ENCODE results near the gene ERBB3. TPM values are rescaled to one million over a fixed set of nuclear protein-coding genes. Genes with fewer than 3 reads are reported as not detected.
A peak's percentile ranks its signal among the peaks of the same experiment; 100 is the strongest.

Gene ERBB3
- total RNA-seq, 1 donor from 2014 or later = 3.8 TPM

- Histone ChIP-seq H2AFZ (ENCODE audit: low read depth, low read length) (no peak overlapping the region), H3K27me3 (ENCODE audit: insufficient read depth, low read length) (no peaks in the 10 kb centered on the region), H3K9me3 (ENCODE audit: insufficient read depth, low read depth, low read length) (no peaks in the 10 kb centered on the region), H3K4me1 (ENCODE audit: insufficient read depth, low read length) (peaks cover 23% of the 10 kb centered on the region), H3K79me2 (ENCODE audit: insufficient read depth, low read length) (peaks cover 27% of the 10 kb centered on the region), H3K4me2 (ENCODE audit: low read length) (peak overlapping the region; percentile 98), H3K4me3 (ENCODE audit: insufficient read depth, low read depth, low read length) (no peak overlapping the region), H3K36me3 (ENCODE audit: insufficient read depth, low read length) (peaks cover 5% of the 10 kb centered on the region), H3K27ac (ENCODE audit: low read depth, low read length) (peak overlapping the region; percentile 61), H3K9ac (ENCODE audit: low read length) (peak overlapping the region; percentile 98), H4K20me1 (ENCODE audit: insufficient read depth, low read length) (peaks cover 11% of the 10 kb centered on the region)
- FAIRE-seq (no peak), DNase-seq (ENCODE audit: low read depth) (peak; percentile 38)
- H3K9me3 Mint-ChIP-seq (ENCODE audit: unreplicated experiment) = no peaks in the 10 kb centered on the region
- peaks cover 19% of the 10 kb centered on the region for H3K36me3 Mint-ChIP-seq (ENCODE audit: low read depth, unreplicated experiment)
- H3K27me3 Mint-ChIP-seq (ENCODE audit: low read depth, unreplicated experiment) = no peaks in the 10 kb centered on the region
- H3K4me1 Mint-ChIP-seq (ENCODE audit: low read depth, unreplicated experiment) = peaks cover 22% of the 10 kb centered on the region
- H3K4me3 Mint-ChIP-seq (ENCODE audit: unreplicated experiment) = peak overlapping the region; percentile 96
- peak overlapping the region; percentile 74 for H3K27ac Mint-ChIP-seq (ENCODE audit: unreplicated experiment)
- no peak for TF ChIP-seq EZH2 (IDR thresholded peaks at IDR 0.05; ENCODE audit: insufficient read depth, low read length)
- no peak for TF ChIP-seq CTCF (IDR thresholded peaks at IDR 0.05; ENCODE audit: insufficient read depth, low read depth, low read length)
Observed at GRCh38 chr12:56120158-56120846, 40.3 kb downstream of the ERBB3 start.

- Histone ChIP-seq H3K4me1 (ENCODE audit: insufficient read depth, low read length) (peaks cover 21% of the 10 kb centered on the region), H3K27me3 (ENCODE audit: insufficient read depth, low read length) (no peaks in the 10 kb centered on the region), H3K9ac (ENCODE audit: low read length) (no peak overlapping the region), H4K20me1 (ENCODE audit: insufficient read depth, low read length) (peaks cover 11% of the 10 kb centered on the region), H3K4me2 (ENCODE audit: low read length) (no peak overlapping the region), H3K4me3 (ENCODE audit: insufficient read depth, low read depth, low read length) (no peak overlapping the region), H3K27ac (ENCODE audit: low read depth, low read length) (no peak overlapping the region), H3K9me3 (ENCODE audit: insufficient read depth, low read depth, low read length) (no peaks in the 10 kb centered on the region), H3K79me2 (ENCODE audit: insufficient read depth, low read length) (peaks cover 27% of the 10 kb centered on the region), H3K36me3 (ENCODE audit: insufficient read depth, low read length) (peaks cover 5% of the 10 kb centered on the region), H2AFZ (ENCODE audit: low read depth, low read length) (no peak overlapping the region)
- Mint-ChIP-seq H3K4me1 (ENCODE audit: low read depth, unreplicated experiment) (peaks cover 26% of the 10 kb centered on the region), H3K27me3 (ENCODE audit: low read depth, unreplicated experiment) (no peaks in the 10 kb centered on the region), H3K4me3 (ENCODE audit: unreplicated experiment) (peak overlapping the region; percentile 27), H3K27ac (ENCODE audit: unreplicated experiment) (no peak overlapping the region), H3K36me3 (ENCODE audit: low read depth, unreplicated experiment) (peaks cover 19% of the 10 kb centered on the region), H3K9me3 (ENCODE audit: unreplicated experiment) (no peaks in the 10 kb centered on the region)
- TF ChIP-seq EZH2 (IDR thresholded peaks at IDR 0.05; ENCODE audit: insufficient read depth, low read length) = no peak
- no peak for TF ChIP-seq CTCF (IDR thresholded peaks at IDR 0.05; ENCODE audit: insufficient read depth, low read depth, low read length)
- DNase-seq (ENCODE audit: low read depth) (no peak), FAIRE-seq (no peak)
Observed at GRCh38 chr12:56121204-56121870, 41.4 kb downstream of the ERBB3 start.

DNA sequence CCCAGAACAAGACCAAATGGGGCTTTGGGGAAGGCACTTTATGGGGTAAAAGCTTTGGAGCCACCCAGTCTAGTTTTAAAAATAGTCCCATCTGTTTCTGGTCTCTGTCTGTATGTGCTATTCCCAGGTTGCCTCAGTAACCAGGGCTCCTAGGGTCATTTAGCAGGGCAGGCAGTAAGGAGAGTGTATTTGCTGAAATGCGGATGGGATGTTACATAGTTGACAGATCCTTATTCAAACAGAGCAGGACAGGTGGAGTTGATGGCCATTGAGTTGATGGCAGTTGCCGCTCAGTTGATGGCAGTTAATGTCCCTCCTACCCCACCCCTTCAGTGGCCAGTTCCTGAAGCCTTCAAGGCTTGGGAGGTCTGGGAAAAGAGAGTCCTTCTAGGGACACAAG is 42.7 kb downstream of the ERBB3 start:
- Mint-ChIP-seq H3K4me3 (ENCODE audit: unreplicated experiment) (peak overlapping the region; percentile 54), H3K27ac (ENCODE audit: unreplicated experiment) (no peak overlapping the region), H3K9me3 (ENCODE audit: unreplicated experiment) (no peaks in the 10 kb centered on the region), H3K4me1 (ENCODE audit: low read depth, unreplicated experiment) (peaks cover 34% of the 10 kb centered on the region), H3K36me3 (ENCODE audit: low read depth, unreplicated experiment) (peaks cover 12% of the 10 kb centered on the region), H3K27me3 (ENCODE audit: low read depth, unreplicated experiment) (no peaks in the 10 kb centered on the region)
- Histone ChIP-seq H3K4me3 (ENCODE audit: insufficient read depth, low read depth, low read length) (no peak overlapping the region), H4K20me1 (ENCODE audit: insufficient read depth, low read length) (peaks cover 2% of the 10 kb centered on the region), H3K4me1 (ENCODE audit: insufficient read depth, low read length) (peaks cover 28% of the 10 kb centered on the region), H3K27ac (ENCODE audit: low read depth, low read length) (no peak overlapping the region), H3K36me3 (ENCODE audit: insufficient read depth, low read length) (peaks cover 2% of the 10 kb centered on the region), H2AFZ (ENCODE audit: low read depth, low read length) (no peak overlapping the region), H3K79me2 (ENCODE audit: insufficient read depth, low read length) (peaks cover 20% of the 10 kb centered on the region), H3K9ac (ENCODE audit: low read length) (no peak overlapping the region), H3K4me2 (ENCODE audit: low read length) (no peak overlapping the region), H3K9me3 (ENCODE audit: insufficient read depth, low read depth, low read length) (no peaks in the 10 kb centered on the region), H3K27me3 (ENCODE audit: insufficient read depth, low read length) (no peaks in the 10 kb centered on the region)
- DNase-seq (ENCODE audit: low read depth) = no peak
- no peak for TF ChIP-seq EZH2 (IDR thresholded peaks at IDR 0.05; ENCODE audit: insufficient read depth, low read length)
- TF ChIP-seq CTCF (IDR thresholded peaks at IDR 0.05; ENCODE audit: insufficient read depth, low read depth, low read length) = no peak
- no peak for FAIRE-seq
